Measurements from ENCODE around the gene GARNL3. TPM values are rescaled to one million over a fixed set of nuclear protein-coding genes. Genes with fewer than 3 reads are reported as not detected.

GARNL3 gene
- polyA plus RNA-seq, 1 donor: 24.0 TPM

DNA sequence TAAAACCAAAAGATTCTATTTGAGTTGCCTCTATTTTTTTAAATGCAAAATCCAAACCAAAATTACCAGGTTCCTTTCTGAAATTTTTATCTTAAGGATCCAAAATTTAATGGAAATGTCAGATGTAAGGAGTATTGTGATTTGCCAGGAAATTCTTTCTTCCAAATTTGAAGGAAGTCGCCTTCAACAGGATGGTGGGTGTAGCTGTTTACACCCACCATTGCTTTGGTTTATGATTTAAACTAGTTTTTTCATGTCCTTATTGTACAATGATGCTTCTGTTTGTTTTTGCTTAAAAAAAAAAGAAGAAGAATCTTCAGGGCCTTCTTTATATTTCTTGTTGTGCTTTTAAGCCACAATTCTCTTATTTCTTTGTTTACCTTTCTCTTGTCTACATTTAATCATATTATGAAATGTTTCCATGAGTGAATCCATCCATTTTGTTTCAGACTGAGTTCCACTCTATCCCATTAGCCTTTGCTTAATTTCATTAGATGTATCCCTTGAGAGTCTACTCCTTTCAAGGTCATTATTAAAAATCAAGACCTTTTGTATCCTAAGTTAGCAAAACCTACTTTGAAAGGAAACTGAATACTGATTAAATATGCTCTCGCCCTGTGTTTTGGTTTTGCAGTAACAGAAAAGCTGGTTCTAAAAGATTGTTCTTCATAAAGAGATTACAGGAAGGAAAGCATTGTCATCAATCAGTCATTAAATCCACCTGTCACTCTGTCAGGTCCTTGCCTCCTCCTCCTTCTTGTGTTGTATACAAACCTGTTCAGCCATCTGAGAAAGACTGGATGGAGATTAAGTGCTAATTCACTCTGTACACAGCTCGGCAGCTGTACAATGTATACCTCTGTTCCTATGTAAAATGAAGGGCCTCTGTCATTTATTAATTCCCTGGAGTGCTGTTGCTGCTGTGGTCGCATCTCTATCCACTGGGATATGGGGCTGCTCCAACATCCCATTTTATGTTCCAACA is 86.9 kb downstream of the GARNL3 start:
- no peaks in the 10 kb centered on the region for H3K4me1 ChIP-seq (ENCODE audit: control insufficient read depth, insufficient read depth, low read length)
- no peak overlapping the region for H3K4me3 ChIP-seq (ENCODE audit: low read length)
- H3K27me3 ChIP-seq (ENCODE audit: control insufficient read depth, insufficient read depth, low read length): no peaks in the 10 kb centered on the region
- no peaks in the 10 kb centered on the region for H3K9me3 ChIP-seq (ENCODE audit: control insufficient read depth, low read depth, low read length)
- peaks cover 5% of the 10 kb centered on the region for H3K36me3 ChIP-seq (ENCODE audit: control insufficient read depth, insufficient read depth, low read length)
- no peak for DNase-seq
- H3K27ac ChIP-seq (ENCODE audit: low read length): no peak overlapping the region
- 100% methylated on average over 1 of the region's 4 CpGs for WGBS (ENCODE audit: insufficient coverage, low lambda C conversion rate)

DNA sequence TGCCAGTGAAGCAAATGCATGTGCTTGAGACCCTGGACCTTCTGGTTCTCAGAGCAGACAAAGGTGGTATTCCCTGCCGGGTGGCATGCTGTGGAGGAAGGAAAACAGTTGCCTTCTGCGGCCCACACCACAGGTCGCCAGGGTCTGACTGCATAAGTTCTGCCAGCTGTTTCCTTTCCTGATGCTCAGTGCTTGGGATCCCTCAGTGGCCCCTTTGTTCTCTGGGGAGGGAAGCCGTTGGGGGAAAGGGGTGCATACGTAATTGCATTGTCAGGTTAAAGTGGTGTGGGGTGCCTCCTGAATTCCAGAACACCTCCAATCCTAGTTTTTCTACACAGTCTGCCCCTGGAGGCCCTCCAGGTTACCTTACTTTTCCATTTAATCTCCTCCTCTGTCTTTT is 89.3 kb downstream of the GARNL3 start:
- WGBS (ENCODE audit: insufficient coverage, low lambda C conversion rate): no CpG with 5 or more reads among the region's 5 CpGs
- Histone ChIP-seq H3K4me3 (ENCODE audit: low read length) (no peak overlapping the region), H3K4me1 (ENCODE audit: control insufficient read depth, insufficient read depth, low read length) (no peaks in the 10 kb centered on the region), H3K9me3 (ENCODE audit: control insufficient read depth, low read depth, low read length) (no peaks in the 10 kb centered on the region), H3K27me3 (ENCODE audit: control insufficient read depth, insufficient read depth, low read length) (no peaks in the 10 kb centered on the region), H3K36me3 (ENCODE audit: control insufficient read depth, insufficient read depth, low read length) (peaks cover 16% of the 10 kb centered on the region), H3K27ac (ENCODE audit: low read length) (no peak overlapping the region)
- DNase-seq: no peak

DNA sequence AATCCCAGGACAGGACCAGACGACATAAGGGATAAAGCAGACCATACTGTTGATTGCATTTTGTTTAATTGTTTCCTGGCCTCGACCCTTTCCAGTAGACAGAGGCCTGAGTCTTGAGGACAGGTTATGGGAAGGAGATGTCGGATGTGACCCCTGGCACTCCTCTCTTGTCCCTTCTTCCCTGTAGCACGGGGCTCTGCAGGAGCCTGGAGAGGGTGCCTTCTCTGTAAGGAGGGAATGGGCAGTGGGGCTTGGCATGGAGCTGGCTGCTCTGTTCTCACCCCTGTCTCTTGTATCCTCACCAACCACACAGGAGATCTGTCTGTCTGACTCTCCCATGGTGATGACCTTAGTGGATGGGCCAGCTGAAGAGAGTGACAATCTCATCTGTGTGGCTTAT is 92.3 kb downstream of the GARNL3 start:
- no peak for DNase-seq
- H3K9me3 ChIP-seq (ENCODE audit: control insufficient read depth, low read depth, low read length): no peaks in the 10 kb centered on the region
- H3K27me3 ChIP-seq (ENCODE audit: control insufficient read depth, insufficient read depth, low read length): no peaks in the 10 kb centered on the region
- H3K4me1 ChIP-seq (ENCODE audit: control insufficient read depth, insufficient read depth, low read length): peaks cover 6% of the 10 kb centered on the region
- WGBS (ENCODE audit: insufficient coverage, low lambda C conversion rate): no CpG with 5 or more reads among the region's 4 CpGs
- H3K27ac ChIP-seq (ENCODE audit: low read length): no peak overlapping the region
- H3K36me3 ChIP-seq (ENCODE audit: control insufficient read depth, insufficient read depth, low read length): peaks cover 16% of the 10 kb centered on the region
- no peak overlapping the region for H3K4me3 ChIP-seq (ENCODE audit: low read length)

DNA sequence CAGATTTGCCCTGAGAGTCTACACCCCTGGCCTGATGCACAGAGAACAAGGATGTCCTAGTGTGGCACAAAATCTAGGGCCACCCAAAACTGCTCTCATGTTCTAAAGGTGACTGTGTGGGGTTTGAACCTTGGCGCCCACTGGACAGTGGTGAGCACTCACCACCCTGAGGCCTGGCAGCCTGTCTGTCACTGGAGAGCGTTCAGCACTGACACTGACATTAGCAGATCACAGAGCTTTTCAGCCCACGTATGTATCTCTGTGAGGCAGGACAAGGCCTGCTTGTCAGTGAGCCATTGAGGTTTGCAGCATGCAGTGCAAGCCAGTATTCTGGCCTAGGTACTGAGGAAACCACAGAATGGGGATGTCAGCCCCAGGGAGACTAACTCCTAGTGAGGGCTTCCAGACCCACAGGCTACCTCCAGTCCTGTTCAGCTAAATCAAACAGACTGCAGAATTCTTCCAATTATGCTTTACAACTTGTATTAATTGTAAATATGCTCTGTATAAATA is 93.5 kb downstream of the GARNL3 start:
- WGBS (ENCODE audit: insufficient coverage, low lambda C conversion rate): no CpG with 5 or more reads among the region's 3 CpGs
- Histone ChIP-seq H3K9me3 (ENCODE audit: control insufficient read depth, low read depth, low read length) (no peaks in the 10 kb centered on the region), H3K36me3 (ENCODE audit: control insufficient read depth, insufficient read depth, low read length) (peaks cover 16% of the 10 kb centered on the region), H3K4me3 (ENCODE audit: low read length) (no peak overlapping the region), H3K27me3 (ENCODE audit: control insufficient read depth, insufficient read depth, low read length) (no peaks in the 10 kb centered on the region), H3K27ac (ENCODE audit: low read length) (no peak overlapping the region), H3K4me1 (ENCODE audit: control insufficient read depth, insufficient read depth, low read length) (peaks cover 8% of the 10 kb centered on the region)
- DNase-seq: no peak

DNA sequence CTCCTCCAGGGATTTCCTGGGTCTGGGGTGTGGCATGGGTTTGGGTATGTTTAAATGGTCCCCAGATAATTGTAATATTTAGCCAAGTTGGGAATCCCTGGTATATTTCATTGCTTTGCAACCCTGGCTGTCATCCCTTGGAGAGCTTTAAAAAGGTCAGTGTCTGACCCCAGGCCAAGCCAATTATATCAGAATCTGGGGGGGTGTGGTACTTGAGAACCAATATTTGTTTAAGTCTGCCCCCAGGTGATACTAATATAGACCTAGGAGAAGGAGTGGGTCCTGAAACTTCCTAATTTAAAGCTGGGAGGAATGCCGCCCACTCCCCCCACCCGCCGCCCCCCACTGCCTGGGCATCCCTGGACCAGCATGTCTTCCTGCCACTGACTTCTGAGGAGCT is 94.2 kb downstream of the GARNL3 start:
- Histone ChIP-seq H3K27me3 (ENCODE audit: control insufficient read depth, insufficient read depth, low read length) (no peaks in the 10 kb centered on the region), H3K36me3 (ENCODE audit: control insufficient read depth, insufficient read depth, low read length) (peaks cover 16% of the 10 kb centered on the region), H3K4me1 (ENCODE audit: control insufficient read depth, insufficient read depth, low read length) (peaks cover 8% of the 10 kb centered on the region), H3K9me3 (ENCODE audit: control insufficient read depth, low read depth, low read length) (no peaks in the 10 kb centered on the region), H3K4me3 (ENCODE audit: low read length) (no peak overlapping the region), H3K27ac (ENCODE audit: low read length) (no peak overlapping the region)
- WGBS (ENCODE audit: insufficient coverage, low lambda C conversion rate): no CpG with 5 or more reads among the region's 3 CpGs
- no peak for DNase-seq

DNA sequence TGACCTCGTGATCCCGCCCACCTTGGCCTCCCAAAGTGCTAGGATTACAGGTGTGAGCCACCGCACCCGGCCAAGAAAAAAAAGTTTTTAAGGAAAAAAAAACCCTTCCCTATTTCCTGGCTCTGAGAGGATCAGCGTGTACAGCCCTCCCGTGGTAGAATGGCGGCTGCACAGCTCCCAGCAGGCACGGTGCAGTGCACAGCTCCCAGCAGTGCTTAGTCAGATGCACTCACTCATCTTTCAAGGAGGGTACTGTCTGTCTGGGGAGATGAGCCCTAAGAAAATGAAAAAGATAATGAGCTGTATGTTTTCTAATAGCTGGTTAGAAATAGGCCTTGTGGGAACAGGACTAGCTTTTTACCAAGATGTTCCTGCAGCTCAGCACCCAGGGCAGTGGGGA is 95.7 kb downstream of the GARNL3 start:
- Histone ChIP-seq H3K36me3 (ENCODE audit: control insufficient read depth, insufficient read depth, low read length) (peaks cover 16% of the 10 kb centered on the region), H3K9me3 (ENCODE audit: control insufficient read depth, low read depth, low read length) (no peaks in the 10 kb centered on the region), H3K4me3 (ENCODE audit: low read length) (no peak overlapping the region), H3K27me3 (ENCODE audit: control insufficient read depth, insufficient read depth, low read length) (no peaks in the 10 kb centered on the region), H3K27ac (ENCODE audit: low read length) (no peak overlapping the region), H3K4me1 (ENCODE audit: control insufficient read depth, insufficient read depth, low read length) (peaks cover 8% of the 10 kb centered on the region)
- DNase-seq: no peak
- WGBS (ENCODE audit: insufficient coverage, low lambda C conversion rate): no CpG with 5 or more reads among the region's 8 CpGs

DNA sequence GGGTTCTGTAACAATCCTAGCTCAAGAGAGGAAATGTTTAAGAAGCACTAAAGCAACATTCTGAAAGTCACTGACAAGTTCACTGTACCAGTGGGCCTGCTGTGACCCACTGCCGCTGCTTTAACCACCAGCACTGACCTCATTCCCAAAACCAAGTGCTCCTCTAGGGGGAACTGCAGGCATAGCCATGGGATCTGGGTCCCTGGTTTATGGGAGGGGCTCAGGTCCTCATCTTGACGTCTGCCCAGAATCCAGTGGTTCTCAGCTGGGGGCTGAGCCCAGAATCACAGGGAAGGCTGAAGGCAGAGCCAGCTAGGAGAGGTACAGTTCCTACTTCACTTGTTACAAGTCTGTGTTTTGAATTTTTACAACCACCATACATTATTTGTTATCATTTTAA is 96.3 kb downstream of the GARNL3 start:
- no peaks in the 10 kb centered on the region for H3K9me3 ChIP-seq (ENCODE audit: control insufficient read depth, low read depth, low read length)
- H3K4me1 ChIP-seq (ENCODE audit: control insufficient read depth, insufficient read depth, low read length): peaks cover 8% of the 10 kb centered on the region
- peak overlapping the region; percentile 28 for H3K27ac ChIP-seq (ENCODE audit: low read length)
- peak in 1 of 2 donors; percentile 52 for DNase-seq
- WGBS (ENCODE audit: insufficient coverage, low lambda C conversion rate): no CpG with 5 or more reads among the region's 2 CpGs
- peaks cover 18% of the 10 kb centered on the region for H3K36me3 ChIP-seq (ENCODE audit: control insufficient read depth, insufficient read depth, low read length)
- no peaks in the 10 kb centered on the region for H3K27me3 ChIP-seq (ENCODE audit: control insufficient read depth, insufficient read depth, low read length)
- H3K4me3 ChIP-seq (ENCODE audit: low read length): no peak overlapping the region

DNA sequence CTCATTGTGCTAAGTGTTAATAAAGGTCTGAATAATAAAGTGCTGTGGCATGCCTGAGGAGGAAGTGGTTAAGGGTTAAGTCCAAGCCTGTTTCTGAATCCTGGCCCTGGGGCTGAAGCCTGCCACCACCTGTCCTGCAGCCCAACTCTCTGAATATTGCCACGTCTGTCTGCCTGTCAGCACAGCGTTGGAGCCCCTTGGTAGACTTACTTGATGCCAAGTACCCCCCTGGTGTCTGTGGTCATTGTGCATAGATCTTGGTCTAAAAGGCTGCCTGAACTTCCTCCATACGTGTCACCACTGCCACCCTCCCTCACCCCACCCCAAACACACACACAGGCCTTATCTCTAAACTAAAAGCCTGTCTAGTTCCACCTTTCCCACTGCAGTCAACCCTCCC is 97.0 kb downstream of the GARNL3 start:
- Histone ChIP-seq H3K4me3 (ENCODE audit: low read length) (no peak overlapping the region), H3K9me3 (ENCODE audit: control insufficient read depth, low read depth, low read length) (no peaks in the 10 kb centered on the region), H3K27ac (ENCODE audit: low read length) (peak overlapping the region; percentile 28), H3K4me1 (ENCODE audit: control insufficient read depth, insufficient read depth, low read length) (peaks cover 8% of the 10 kb centered on the region), H3K27me3 (ENCODE audit: control insufficient read depth, insufficient read depth, low read length) (no peaks in the 10 kb centered on the region), H3K36me3 (ENCODE audit: control insufficient read depth, insufficient read depth, low read length) (peaks cover 14% of the 10 kb centered on the region)
- WGBS (ENCODE audit: insufficient coverage, low lambda C conversion rate): no CpG with 5 or more reads among the region's 3 CpGs
- DNase-seq: peak; percentile 6 to 58

DNA sequence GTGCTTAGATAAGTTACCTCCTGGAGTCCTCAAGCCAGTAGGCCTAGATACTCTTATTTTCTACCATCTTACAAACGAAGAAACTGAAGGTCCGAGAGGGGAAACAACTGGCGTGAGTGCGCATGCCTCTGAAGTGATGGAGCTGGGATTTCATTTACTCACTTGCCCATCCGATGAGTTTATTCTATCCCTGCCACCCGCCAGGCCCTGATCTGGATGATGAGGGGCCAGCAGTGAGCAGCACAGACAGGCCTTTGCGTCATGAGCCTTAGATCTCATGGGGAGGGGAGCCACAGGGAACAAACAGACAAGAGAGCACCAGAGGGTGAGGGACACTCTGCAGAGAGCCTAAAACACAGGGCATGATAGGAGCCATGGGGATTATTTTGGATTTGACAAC is 98.3 kb downstream of the GARNL3 start:
- peaks cover 7% of the 10 kb centered on the region for H3K36me3 ChIP-seq (ENCODE audit: control insufficient read depth, insufficient read depth, low read length)
- no CpG with 5 or more reads among the region's 7 CpGs for WGBS (ENCODE audit: insufficient coverage, low lambda C conversion rate)

DNA sequence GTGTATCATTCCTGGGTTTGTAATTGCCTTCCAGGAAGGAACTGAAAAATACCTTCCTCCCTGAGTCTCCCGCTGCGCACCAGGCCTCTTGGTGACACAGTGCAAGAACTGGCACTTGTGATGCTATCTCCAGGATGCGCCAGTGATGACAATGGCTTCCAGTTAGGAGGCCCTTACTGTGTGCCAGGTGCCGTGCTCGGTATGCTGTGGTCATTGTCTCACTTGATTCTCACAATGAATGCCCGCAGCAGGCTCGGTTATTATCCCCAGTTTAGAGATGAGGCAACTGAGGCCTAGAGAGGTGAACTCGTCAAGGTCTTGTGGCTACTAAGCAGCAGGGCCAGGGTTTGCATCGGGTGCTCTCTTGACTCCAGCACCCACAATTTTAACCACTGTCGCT is 100.9 kb downstream of the GARNL3 start:
- Histone ChIP-seq H3K4me1 (ENCODE audit: control insufficient read depth, insufficient read depth, low read length) (peaks cover 38% of the 10 kb centered on the region), H3K4me3 (ENCODE audit: low read length) (no peak overlapping the region), H3K9me3 (ENCODE audit: control insufficient read depth, low read depth, low read length) (no peaks in the 10 kb centered on the region), H3K27me3 (ENCODE audit: control insufficient read depth, insufficient read depth, low read length) (no peaks in the 10 kb centered on the region), H3K27ac (ENCODE audit: low read length) (no peak overlapping the region), H3K36me3 (ENCODE audit: control insufficient read depth, insufficient read depth, low read length) (peaks cover 3% of the 10 kb centered on the region)
- no CpG with 5 or more reads among the region's 10 CpGs for WGBS (ENCODE audit: insufficient coverage, low lambda C conversion rate)
- DNase-seq: no peak

More for the DNA sequence above, 98.3 kb downstream of the GARNL3 start:
- H3K27ac ChIP-seq (ENCODE audit: low read length): no peak overlapping the region
- no peak overlapping the region for H3K4me3 ChIP-seq (ENCODE audit: low read length)
- H3K4me1 ChIP-seq (ENCODE audit: control insufficient read depth, insufficient read depth, low read length): peaks cover 14% of the 10 kb centered on the region
- H3K27me3 ChIP-seq (ENCODE audit: control insufficient read depth, insufficient read depth, low read length): no peaks in the 10 kb centered on the region
- no peaks in the 10 kb centered on the region for H3K9me3 ChIP-seq (ENCODE audit: control insufficient read depth, low read depth, low read length)
- no peak for DNase-seq

Measured in large intestine (tissue), 3 donors.